NCI-H146 treated with DMSO at 0.1 percent for 48 hours (cell line): ENCODE results near the gene PCDH19.

Experiments
- DNase-seq: peaks from one replicate; lab custom pipeline; 2025; ENCODE audit not compliant: unreplicated experiment; lab: John Stamatoyannopoulos, UW

The PCDH19 gene

DNA sequence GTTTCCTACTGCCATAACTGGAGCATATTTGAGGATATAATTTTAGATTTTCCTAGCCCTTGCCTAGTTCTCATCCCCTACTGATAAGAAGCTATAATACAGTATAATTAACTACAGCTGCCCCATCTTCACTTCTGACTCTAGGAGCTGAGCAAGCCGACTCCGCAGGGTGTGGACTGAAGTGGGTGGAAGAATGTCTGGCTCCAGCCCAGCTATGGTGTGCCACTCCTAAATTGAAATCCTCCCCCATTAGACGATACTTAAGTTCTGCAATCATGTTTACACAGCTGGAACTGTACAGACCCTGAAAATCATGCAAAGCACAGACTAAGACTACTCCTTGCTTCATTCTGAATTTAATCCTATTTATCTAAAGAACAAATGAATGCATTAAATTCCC lies 93.1 kb downstream of the PCDH19 start:
- DNase-seq, result no peak

DNA sequence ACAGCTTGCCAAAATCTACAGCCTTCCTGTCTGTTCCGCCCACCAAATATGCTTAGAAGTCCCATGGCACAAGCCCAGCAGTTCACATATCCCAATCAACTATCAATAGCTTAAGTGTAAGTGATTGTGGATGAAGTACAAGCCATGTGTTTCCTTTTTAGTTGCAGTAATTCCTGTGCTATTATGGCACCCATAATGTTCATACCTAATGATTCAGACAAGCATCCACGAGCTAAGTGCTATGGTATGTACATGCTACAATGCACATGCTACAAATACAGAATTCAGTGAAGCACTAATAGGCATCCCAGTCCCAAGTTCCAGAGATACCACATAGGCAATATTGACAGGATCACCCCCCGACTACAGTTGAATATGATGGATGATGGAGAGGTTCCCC lies 94.5 kb downstream of the PCDH19 start:
- no peak for DNase-seq

DNA sequence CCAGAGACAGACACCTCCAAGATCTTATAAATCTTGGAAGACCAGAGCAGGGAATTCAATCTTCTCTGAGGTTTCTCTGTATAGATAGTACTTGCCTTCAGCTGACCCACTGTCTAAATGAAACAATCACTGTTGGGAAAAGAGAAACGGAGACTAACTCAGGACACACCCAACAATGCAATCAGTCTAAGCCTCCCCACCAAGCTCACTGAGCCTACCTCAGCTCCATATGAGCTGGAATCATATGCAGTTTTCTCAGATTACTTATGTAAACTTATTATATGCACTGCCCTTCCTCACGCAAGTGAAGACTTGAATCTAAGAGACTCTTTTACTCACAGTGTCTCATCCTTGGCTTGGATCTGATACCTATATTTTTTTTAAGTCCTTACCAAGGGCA lies 110.5 kb downstream of the PCDH19 start:
- no peak for DNase-seq

- DNase-seq, result no peak
These were observed 112.3 kb downstream of the PCDH19 start for GRCh38 chrX:100297728-100298127.

GRCh38 chrX:100296183-100296753 lies 113.8 kb downstream of the PCDH19 start:
- no peak for DNase-seq

DNA sequence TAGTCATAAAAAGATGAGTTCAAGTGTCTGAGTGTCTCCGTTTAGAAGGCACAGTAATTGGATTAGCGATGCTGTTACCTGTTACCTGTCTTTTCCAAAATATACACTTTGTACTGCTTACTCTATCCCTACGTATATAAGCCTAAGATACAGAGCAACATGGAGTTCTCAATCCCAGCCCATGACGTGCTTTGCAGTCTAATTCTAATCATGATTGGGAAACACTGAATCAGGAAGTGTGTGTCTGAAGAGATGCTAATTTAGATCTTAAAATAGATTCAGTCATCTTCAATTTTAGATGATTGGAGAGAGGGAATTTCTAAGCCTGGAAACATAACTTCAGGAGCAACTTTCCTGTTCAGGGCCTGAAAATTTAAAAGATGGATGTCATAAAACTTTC lies 115.1 kb downstream of the PCDH19 start:
- no peak for DNase-seq

DNA sequence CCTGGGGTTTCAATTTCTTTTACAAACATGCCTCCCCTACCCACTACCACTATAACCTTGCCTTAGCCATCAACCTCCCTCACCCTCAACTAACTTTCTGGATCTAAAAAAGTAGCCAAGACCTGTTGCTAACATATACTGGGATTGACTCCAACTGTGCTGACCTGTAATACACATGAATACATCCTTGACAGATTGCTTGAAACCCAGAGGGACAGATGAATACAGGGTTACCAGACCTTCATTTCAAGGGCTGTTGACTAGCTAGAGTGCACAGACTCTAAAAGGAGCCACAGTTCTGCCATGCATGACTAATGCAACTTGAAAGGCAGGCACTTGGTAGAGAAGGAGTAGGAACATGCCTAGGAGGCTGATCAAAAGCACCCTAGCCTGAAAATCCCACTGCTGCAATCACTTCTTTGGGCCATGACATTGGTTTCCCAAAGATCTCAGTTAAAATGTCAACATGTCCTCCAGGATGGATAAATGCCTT lies 121.0 kb downstream of the PCDH19 start:
- DNase-seq, result no peak

DNA sequence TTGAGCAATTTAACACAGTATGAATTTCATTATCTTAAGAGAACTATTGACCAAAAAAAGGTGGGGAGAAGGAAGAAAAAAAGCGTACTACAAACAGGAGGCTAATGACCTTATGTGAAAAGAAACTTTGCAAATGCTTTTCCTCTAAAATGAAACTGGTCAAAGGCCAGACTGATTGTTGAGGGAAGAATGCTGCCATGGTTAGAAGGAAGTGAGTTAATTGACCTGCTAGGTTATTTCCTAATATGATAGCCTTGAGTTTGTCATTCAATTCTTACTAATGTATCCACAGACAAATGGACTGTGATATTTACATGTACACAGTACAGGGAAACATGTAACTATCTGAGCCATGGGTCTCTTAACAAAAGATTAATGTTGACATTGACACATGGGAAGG lies 132.8 kb downstream of the PCDH19 start:
- no peak for DNase-seq

GRCh38 chrX:100274916-100275315 lies 135.2 kb downstream of the PCDH19 start:
- no peak for DNase-seq

- DNase-seq, result no peak
These were observed 144.9 kb downstream of the PCDH19 start for GRCh38 chrX:100265179-100265578.

DNA sequence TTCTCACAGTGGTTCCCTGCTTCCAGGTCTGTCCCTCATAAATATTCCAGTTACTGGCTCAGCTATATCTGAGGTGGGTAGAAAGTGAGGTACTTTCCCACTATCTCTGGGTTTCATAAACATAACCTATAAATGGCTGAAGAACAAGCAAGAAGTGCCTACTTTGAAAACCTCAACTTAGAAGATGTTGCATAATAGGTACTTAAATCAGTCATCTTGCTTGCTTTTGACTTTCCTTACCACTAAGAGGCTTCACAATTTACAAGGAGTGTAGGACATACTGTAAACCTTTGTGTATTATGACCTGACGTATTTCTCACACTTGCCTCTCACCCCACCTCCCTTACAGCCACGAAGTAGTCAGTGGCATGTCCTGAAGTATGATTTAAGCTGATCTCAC lies 145.9 kb downstream of the PCDH19 start:
- DNase-seq, result no peak

DNA sequence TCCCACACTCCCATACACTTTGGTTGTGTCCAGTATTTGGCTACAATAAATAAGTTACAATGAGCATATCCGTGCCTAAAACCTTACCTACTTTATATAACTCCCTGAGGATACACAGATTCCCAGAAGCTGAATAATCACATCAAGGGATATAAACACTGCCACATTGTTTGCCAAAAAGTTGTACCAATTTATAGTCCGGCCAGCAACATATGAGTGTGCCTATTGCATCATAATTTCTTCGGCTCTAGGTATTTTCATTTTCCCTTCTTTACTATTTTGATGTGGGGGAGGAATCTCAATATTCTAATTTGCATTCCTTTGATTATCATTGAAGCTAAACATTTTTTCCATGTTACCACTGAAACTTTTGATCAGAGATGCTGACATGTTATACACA lies 146.4 kb downstream of the PCDH19 start:
- DNase-seq, result no peak

- DNase-seq, result no peak
These were observed 161.1 kb downstream of the PCDH19 start for GRCh38 chrX:100248885-100249493.

DNA sequence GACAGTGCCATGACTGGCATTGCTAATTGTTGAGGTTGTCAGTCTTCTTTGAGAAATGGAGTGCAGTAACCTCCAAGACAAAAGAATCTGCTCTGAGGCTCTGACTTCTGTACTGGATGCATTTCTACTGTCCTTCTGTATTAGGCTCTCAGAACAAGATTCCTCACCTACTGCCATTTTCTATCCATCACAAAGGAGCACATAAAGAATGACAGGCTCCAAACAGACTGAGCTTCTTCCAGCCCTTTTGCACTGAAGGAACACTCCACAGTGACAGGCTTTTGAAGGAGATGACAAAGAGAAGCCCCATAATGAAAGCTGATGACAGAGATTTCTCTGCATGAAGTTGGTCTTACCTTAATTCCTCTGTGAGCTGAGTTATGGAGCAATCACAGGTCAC lies 162.2 kb downstream of the PCDH19 start:
- DNase-seq, result no peak

GRCh38 chrX:100244681-100245080 lies 165.4 kb downstream of the PCDH19 start:
- no peak for DNase-seq
